PC-3 (cell line): ENCODE measurements around the gene MRTFA.

Experiments
- CTCF ChIP-seq: fragments of 300-600 bp; sonication (generic); conservative IDR thresholded peaks from 2 replicates; pipeline ENCODE4 v1.5.1; 2017; ENCODE audit warnings: antibody characterized with exemption, low read depth, mild to moderate bottlenecking, low read length
- EZH2 ChIP-seq: fragments of 300-600 bp; sonication (generic); IDR thresholded peaks from one replicate; pipeline ENCODE4 v1.6.1; 2017; ENCODE audit warnings: antibody characterized with exemption, mild to moderate bottlenecking, low read length; ENCODE audit not compliant: unreplicated experiment
- EZH2phosphoT487 ChIP-seq: fragments of 300-600 bp; sonication (generic); IDR thresholded peaks from 2 replicates; pipeline ENCODE4 v1.6.1; 2018; ENCODE audit warnings: mild to moderate bottlenecking, antibody characterized with exemption, low read length, borderline replicate concordance

GRCh38 chr22:40423310-40423688 lies 213.2 kb downstream of the MRTFA start:
- TF ChIP-seq CTCF (no peak), EZH2 (no peak), EZH2phosphoT487 (no peak)
